Cardiac muscle cell (in vitro differentiated cells and primary cell): ENCODE data around the gene ENPP7. TPM values are rescaled to one million over a fixed set of nuclear protein-coding genes. Genes with fewer than 3 reads are reported as not detected.

ENCODE experiments used
- DNase-seq, 2 donors: peaks; one replicate each; pipeline versions ENCODE4 v3.0.0 to v3.0.0-alpha.2; 2010 to 2017; ENCODE audit warnings: low read depth in 1 of 2, low spot score in 1 of 2
- H3K27ac ChIP-seq: fragments of 200-600 bp; sonication (generic); 2 replicates; pipeline ENCODE4 v1.5.1; 2016
- H3K27me3 ChIP-seq: fragments of 200-600 bp; sonication (generic); 2 replicates; pipeline ENCODE4 v1.6.0; 2016; ENCODE audit warnings: control low read depth
- H3K36me3 ChIP-seq: fragments of 200-600 bp; sonication (generic); 2 replicates; pipeline ENCODE4 v1.5.1; 2016; ENCODE audit warnings: control low read depth
- H3K4me1 ChIP-seq: fragments of 200-600 bp; sonication (generic); 2 replicates; pipeline ENCODE4 v1.8.1; 2017; ENCODE audit warnings: low read depth, mild to moderate bottlenecking, mixed run types
- H3K4me3 ChIP-seq: fragments of 200-600 bp; sonication (generic); 2 replicates; pipeline ENCODE4 v1.5.1; 2016; ENCODE audit warnings: mild to moderate bottlenecking
- H3K9me3 ChIP-seq: fragments of 200-600 bp; sonication (generic); 2 replicates; pipeline ENCODE4 v1.5.1; 2017; ENCODE audit warnings: low read depth, mild to moderate bottlenecking, control low read depth
- CTCF ChIP-seq: IDR thresholded peaks from 2 replicates; pipeline ENCODE4 v1.5.1; 2012; ENCODE audit warnings: low read depth, mild to moderate bottlenecking, low read length
- polyA plus RNA-seq: library from polyadenylated mRNA; unstranded; fragments of >200 nt; fragmentation: Nextera tagmentation; extraction: Ambion mirVana; gene quantifications from 2 replicates; pipeline ENCODE4 v1.2.1, GENCODE V29; 2016
- total RNA-seq: library from RNA; depleted of rRNA; stranded (reverse); fragments of >200 nt; gene quantifications from 2 replicates; pipeline ENCODE4 v1.2.3, GENCODE V29; 2016

Gene ENPP7
- total and polyA plus RNA-seq, 2 experiments from 2014 or later, result not detected

DNA sequence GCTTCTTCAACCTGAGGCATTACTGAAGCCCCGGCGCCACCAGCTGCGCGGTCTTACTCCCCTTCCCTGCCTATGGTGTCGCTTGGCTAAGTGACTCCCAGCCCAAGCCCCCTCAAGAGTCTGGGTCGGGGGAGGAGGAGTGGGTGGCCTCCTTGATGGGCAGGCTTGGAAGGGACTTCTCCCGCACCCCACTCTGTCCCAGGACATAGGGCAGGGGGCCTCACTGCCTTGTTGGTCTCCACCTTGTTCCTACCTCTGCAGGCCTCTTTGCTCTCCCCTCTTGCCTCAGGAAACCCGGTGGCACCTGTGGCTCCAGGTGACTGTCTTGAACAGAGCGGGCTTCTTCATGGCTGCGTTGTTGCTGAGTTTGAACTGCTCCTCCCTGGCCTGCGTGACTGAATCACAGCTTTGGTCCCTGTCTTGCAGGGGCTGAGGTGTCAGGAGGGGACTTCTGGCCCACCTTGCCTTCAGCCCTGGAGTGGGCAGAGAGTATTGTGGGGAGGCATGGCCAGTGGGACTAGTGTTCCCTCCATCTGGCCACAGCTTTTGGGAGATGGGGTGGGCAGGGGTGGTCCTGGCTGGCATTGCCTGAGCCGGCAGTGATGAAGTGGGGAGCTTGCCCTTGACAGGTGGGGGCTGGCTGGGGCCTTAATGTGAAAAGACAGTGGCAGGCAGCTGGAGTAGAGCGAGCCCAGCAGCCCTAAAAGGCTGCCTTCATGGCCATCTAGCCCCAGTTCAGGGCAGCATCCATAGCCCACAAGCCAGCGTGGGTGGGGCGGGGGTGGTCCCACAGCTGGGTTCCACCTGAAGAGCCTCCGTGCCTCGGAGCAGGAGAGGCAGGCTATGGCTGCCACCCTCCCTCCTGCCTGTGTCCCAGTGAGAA, 54.5 kb downstream of the ENPP7 start:
- Histone ChIP-seq H3K36me3 (peaks cover 11% of the 10 kb centered on the region), H3K4me3 (no peak overlapping the region), H3K4me1 (peaks cover 6% of the 10 kb centered on the region), H3K27me3 (peaks cover 28% of the 10 kb centered on the region), H3K9me3 (no peaks in the 10 kb centered on the region), H3K27ac (no peak overlapping the region)
- DNase-seq, result no peak
- no peak for TF ChIP-seq CTCF

- H3K27ac ChIP-seq, result no peak overlapping the region
- DNase-seq, result no peak
- no peaks in the 10 kb centered on the region for H3K9me3 ChIP-seq
- H3K36me3 ChIP-seq, result peaks cover 11% of the 10 kb centered on the region
- H3K4me3 ChIP-seq, result no peak overlapping the region
- peaks cover 6% of the 10 kb centered on the region for H3K4me1 ChIP-seq
- peaks cover 36% of the 10 kb centered on the region for H3K27me3 ChIP-seq
- no peak for TF ChIP-seq CTCF
These were observed 55.4 kb downstream of the ENPP7 start for GRCh38 chr17:79785900-79786810.

DNA sequence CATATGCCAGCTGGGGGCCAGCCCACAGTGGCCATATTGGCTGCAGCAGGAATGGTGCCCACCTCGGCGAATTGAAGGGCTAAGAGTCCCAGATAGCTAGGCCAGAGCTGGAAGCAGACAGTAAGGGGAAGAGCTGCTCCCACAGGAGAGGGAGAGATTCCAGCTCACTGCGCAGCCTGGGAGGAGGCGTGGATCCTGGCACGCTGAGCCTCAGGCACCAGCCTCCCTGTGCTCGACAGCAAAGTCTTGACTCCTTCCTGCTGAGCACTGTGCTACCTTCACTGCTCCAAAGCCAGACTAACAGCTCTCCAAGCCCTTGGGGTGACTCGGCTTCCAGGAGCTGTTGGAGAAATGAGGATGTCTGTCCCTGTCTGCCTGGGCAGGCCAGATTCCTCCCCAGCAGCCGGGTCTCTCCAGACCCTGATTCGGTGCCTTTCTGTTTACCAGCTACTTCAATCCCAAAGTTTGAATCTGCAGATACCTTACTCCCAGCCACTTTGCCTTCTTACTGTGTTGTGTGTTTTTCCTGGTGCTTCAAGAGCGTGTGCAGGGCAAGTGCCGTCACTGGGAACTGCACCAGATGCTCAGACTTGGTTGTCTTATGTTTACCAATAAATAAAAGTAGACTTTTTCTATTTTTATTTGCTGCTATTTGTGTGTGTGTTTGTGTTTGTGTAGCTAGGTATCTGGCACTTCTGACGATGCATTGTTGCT, 56.3 kb downstream of the ENPP7 start:
- Histone ChIP-seq H3K4me3 (no peak overlapping the region), H3K27ac (no peak overlapping the region), H3K36me3 (peaks cover 11% of the 10 kb centered on the region), H3K9me3 (no peaks in the 10 kb centered on the region), H3K27me3 (peaks cover 46% of the 10 kb centered on the region), H3K4me1 (peaks cover 7% of the 10 kb centered on the region)
- DNase-seq, result no peak
- TF ChIP-seq CTCF, result no peak

- Histone ChIP-seq H3K36me3 (peaks cover 11% of the 10 kb centered on the region), H3K9me3 (no peaks in the 10 kb centered on the region), H3K27ac (no peak overlapping the region), H3K27me3 (peaks cover 59% of the 10 kb centered on the region), H3K4me3 (no peak overlapping the region), H3K4me1 (peaks cover 17% of the 10 kb centered on the region)
- TF ChIP-seq CTCF, result no peak
- no peak for DNase-seq
These were observed 57.7 kb downstream of the ENPP7 start for GRCh38 chr17:79788455-79788854.
